Measurements from ENCODE around the gene ADGRL1. TPM values are rescaled to one million over a fixed set of nuclear protein-coding genes. Genes with fewer than 3 reads are reported as not detected.
"Not testable (repeated sequence)": the region's sequence is repeated elsewhere in the genome, so short reads cannot be mapped to it uniquely, and the experiment has no call there.

The ADGRL1 gene
- total RNA-seq, 1 donor from 2014 or later, result 2.2 TPM

DNA sequence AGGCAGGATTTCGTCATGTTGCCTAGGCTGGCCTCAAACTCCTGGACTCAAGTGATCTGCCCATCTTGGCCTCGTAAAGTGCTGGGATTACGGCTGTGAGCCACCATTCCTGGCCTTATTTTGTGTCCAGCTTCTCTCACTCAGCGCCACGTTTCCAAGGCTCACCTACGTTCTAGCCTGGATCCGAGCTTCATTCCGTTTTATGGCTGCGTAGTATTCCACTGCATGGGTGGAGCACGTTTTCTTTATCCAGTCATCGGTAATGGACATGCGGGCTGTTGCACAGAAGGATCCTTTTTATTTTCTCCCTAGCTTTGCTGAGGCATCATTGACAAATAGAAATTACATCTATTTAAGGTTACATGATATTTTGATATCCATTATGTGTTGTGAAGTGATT is 16.6 kb downstream of the ADGRL1 start:
- DNase-seq (ENCODE audit: low read depth, low spot score), result no peak

DNA sequence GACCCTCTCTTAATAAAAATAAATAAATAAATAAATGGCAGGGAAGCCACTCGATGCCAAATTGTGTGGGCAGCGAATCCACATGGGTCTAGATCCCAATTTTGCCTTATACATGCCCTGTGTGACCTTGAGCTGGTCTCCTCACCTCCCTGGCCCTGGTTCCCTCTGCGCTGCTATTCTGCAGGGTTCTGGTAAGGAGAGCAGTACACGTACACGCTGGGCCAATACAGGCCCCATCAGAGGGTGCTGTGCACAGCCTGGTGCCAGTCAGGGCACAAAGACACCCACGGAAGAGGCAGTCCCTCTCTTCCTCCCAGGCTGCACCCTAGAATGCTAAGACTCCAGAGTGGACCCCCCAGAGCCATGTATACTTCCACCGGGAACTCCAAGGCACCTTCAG is 17.9 kb downstream of the ADGRL1 start:
- DNase-seq (ENCODE audit: low read depth, low spot score), result not testable (repeated sequence)

DNA sequence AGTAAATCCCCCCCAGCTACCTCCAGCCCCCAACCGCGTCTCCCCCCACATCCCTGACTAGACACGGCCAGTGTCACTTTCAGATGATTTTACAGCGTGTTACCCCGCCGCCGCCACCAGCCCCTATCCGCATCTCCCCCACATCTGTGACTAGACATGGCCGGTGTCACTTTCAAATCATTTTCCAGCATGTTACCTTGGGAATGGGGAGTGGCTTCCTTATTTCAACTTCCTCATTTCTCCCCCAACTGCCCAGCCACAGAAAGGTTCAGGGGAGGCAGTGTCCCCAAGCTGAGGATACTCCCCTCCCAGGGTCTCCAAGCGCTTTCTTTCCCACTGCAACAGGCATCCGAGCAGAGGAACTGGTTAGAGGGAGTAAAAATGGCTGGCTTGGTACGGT is 18.4 kb downstream of the ADGRL1 start:
- no peak for DNase-seq (ENCODE audit: low read depth, low spot score)

DNA sequence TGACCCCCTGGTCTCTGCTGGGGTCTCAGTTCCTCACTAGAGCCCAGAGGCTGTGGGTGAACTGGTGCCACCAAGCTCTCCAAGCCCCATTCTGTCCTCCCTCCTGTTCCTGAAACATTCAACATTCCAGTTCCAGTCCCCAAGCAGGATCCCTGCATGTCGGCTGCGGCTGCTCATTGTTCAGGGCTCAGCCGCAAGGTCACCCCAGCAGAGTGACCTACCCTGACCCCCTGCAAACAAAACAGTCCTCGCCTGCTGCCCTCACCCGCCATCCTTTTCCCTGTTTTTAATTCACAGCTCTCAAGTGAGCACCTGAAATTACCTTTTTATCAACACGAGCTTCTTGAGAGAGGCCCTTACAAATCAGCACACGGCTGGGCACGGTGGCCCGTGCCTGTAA is 19.3 kb downstream of the ADGRL1 start:
- not testable (repeated sequence) for DNase-seq (ENCODE audit: low read depth, low spot score)

DNA sequence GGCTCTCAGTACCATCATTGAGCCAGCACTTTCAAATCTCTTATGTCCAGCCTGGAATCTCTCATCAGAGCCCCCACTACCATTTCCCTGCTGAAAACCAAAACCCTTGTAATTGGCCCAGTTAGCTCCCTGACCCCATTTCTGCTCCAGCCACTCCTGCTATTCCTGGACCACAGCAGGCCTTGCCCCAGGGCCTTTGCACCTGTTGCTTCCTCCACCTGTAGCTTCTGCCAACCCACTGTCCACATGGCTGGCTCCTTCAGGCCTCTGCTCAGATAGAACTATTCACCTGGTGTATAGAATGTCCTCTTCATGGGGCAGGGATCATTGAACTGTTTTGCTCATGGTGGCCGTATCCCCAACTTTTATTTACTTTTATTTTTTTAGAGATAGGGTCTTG is 20.3 kb downstream of the ADGRL1 start:
- DNase-seq (ENCODE audit: low read depth, low spot score), result not testable (repeated sequence)

DNA sequence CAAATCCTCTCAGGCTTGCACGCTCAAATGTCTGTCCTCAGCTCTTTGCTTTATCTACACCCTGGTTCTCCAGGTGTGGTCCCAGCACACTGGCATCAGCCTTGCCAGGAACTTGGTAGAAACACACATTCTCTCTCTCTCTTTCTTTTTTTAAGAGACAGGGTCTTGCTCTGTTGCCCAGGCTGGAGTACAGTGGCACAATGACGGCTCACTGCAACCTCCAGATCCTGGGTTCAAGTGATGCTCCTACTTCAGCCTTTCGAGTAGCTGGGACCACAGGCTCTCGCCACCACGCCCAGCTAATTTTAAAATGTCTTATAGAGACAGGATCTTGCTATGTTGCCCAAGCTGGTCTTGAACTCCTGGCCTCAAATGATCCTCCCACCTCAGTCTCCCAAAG is 20.8 kb downstream of the ADGRL1 start:
- no peak for DNase-seq (ENCODE audit: low read depth, low spot score)

DNA sequence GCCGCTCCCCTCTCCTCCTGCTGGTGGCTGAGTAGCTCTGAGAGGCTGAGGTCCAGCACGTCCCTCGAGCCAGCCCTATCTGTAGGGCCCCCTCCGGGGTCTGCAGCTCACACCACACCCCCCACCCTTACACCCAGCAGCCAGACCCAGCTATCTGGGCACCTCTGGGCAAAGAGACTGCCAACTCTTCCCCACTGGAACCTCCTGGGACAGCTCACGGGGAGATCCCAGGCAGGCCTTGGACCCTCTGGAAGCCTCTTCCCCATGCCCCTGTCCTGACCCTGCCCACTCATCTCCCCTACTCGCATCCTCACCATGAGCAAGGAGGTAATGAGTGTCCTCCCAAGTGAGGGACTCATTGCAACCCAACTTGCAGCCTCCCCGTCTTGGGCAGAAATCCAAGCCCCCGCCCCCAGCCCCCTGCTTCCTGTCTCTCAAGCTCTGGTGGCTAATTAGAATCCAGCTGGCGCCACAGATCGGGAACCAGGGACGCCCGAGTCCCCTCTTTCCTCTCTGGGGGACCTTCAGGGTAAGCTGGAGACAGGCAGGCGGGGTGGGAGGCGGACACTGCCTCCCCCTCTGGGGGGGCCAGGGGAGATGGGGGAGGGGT is 22.1 kb downstream of the ADGRL1 start:
- no peak for DNase-seq (ENCODE audit: low read depth, low spot score)

DNA sequence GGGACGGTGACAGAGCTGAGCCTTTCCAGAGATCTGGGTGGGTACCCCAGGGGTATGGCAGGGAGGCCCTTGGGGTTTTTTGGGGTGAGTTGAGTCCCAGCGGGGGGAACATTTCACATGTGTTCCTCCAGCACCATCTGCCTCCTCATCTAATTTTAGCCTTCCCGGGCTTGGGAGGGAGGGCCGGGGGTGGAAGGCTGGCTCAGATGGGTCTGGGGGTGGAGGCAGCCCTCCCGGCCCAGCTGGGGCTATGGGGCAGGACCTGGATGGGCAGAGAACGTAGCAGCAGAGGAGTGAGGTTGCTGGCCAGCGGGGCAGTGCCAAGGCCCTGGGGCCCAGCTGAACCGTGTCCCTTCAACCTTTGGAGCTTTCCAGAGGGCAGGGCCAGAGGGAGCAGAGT is 23.5 kb downstream of the ADGRL1 start:
- DNase-seq (ENCODE audit: low read depth, low spot score), result no peak

DNA sequence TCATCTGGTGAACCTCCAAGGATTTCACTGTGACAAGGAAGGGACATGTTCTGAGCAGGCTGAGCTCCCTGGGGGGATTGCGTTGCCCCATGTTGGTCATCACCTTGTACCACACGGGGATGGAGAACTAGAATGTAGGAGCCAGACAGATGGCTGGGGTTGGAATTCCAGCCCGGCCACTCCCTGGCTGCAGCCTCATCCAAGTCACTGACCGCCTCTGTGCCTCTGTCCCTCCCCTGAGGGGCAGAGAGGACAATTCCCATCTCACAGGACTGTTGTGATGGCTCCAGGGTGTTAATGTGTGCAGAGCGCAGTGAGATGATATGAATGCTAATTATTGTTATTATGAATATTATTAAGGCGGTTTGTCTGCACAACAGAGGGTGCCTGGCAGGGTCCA is 24.1 kb downstream of the ADGRL1 start:
- no peak for DNase-seq (ENCODE audit: low read depth, low spot score)

DNA sequence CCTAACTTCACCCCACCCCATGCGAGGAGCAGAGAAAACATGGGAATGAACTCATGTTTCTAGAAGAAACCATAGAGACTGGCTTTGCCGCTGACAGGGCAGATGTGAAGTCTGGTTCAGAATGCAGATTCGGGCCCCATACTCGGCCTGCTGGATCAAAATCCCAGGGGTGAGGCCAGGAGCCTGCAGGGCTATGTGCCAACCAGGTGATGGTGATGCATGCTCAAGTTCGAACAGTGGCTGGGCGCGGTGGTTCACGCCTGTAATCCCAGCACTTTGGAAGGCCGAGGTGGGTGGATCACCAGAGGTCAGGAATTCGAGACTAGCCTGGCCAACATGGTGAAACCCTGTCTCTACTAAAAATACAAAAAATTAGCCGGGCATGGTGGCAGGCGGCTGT is 24.8 kb downstream of the ADGRL1 start:
- not testable (repeated sequence) for DNase-seq (ENCODE audit: low read depth, low spot score)

DNA sequence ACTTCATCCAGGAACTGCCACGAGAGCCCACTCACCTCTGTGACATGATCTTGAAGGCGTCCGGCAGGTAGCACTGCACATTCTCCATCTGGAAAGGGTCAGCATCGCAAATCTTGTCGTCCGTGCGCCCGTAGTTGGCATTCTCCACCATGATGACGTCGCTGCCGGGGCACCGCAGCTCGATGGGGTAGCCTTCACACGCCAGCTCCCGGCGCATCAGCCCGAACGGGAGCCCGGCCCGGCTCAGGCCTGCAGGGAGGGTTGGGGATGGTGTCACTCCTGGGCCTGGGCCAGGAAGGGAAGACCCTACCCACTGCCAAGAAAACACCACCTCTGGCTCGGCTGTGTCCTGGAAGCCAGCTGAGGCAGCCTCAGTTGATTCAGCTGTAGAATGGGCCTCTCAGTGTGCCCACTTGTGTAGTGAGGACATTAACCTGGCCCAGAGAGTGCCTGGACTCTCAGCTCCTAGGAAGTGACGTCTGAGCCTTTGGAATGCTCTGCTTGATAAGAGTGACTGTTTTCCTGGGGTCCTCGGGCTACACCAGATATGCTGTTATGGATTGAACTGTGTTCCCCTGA is 28.4 kb downstream of the ADGRL1 start:
- no peak for DNase-seq (ENCODE audit: low read depth, low spot score)

DNA sequence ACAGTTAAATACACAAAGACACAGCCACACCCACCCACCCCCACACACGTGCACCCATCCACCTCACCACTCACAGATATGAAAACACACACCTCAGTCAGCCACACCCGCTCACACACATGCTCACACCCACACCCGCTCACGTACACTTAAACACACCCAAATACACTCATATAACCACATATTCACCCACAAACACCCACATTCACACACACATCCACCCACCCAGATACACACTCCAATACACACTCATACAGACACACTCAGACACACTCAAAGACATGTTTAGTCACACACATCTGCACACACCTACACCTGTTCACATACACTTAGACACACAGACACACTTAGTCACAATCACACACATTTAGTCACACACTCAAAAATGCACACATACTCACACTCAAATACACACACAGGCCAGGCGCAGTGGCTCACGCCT is 30.6 kb downstream of the ADGRL1 start:
- no peak for DNase-seq (ENCODE audit: low read depth, low spot score)

DNA sequence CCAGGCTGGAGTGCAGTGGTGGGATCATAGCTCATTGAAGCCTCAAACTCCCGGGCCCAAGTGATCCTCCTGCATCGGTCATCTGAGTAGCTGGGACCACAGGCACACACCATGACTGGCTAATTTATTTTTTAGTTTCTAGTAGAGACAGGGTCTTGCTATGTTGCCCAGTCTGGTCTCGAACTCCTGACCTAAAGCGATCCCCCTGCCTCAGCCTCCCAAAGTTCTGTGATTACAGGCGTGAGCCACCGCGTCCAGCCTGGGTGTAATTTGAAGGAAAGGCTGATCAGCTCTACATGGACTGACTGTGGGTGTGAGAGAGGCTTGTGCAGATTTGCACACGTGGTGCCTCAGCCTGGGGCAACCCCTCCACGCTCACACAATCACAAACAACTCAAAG is 31.1 kb downstream of the ADGRL1 start:
- no peak for DNase-seq (ENCODE audit: low read depth, low spot score)

DNA sequence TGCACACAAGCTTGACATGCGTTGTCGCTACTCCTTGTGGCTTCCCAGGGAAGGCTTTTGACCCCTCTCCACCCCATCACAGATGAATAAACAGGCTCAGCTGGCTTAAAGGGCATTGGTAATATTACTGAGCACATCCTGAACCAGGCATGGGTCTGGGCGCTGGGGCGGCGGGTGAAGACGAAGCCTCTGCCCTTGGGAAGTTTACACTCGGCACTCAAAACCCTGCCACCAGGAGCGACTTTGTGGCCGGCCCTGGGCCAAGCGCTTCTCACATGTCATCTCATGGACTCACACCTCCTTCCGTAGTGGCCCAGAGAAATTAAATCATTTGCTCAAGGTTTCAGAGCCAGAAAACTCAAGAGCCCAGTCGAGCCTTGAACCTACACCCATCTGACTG is 37.0 kb downstream of the ADGRL1 start:
- no peak for DNase-seq (ENCODE audit: low read depth, low spot score)

DNA sequence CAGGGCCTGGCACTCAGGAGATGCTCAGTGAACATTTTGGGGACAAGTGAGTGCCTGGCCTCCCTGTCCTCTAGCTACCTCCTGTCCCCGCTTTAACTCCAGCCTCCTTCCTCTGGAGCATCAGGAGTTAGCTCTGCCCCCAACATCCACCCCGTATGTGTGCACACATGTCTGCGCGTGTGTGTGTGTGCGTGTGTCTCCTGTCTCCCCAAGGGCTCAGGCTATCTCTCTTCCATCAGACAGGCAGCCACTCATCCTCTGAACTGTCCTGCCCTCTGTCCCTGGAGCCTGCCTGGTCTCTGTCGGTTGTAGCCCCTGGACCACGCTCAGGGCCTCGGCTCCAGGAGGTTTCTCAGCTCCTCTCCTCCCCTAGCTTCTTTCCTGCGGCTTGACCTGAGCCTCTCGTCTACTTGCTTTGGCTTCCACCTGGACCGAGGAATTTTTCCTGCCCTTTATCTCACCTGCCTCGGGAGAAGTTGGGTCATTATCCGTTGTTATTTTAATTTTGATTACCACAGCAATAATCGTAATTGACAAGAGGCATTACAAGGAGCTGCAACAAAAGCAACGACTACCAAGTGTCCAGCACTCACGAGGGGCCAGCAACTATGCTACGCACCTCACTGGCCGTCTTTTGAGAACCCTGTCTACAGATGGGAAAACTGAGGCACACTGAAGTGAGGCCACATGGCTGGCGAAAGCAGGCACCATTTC is 37.6 kb downstream of the ADGRL1 start:
- DNase-seq (ENCODE audit: low read depth, low spot score), result no peak

DNA sequence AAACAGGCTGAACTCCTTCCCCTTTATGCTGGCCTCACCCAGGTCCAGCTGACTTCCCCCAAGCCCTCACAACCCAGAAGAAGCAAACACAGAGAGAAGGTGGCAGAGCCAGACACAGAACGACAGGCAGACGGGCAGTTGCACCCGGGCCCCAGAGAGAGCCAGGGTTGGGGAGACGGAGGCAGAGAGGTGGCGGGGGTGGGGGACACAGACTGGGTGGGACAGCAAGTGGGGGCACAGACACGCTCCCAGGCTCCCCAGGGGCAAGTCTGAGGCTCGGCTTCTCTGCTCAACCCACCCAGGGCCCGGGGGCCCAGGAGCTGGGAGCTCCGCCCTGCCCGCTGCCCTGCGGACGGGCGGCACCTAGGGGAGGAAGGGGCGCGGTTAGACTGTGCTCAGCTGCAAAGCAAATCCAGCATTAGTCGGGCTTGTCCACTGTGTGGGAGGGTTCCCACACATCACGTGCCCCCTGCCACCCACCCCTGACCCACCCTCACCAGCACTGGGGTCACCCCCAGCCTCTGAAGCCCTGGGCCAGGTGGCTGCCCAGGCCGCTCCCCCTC is 38.3 kb downstream of the ADGRL1 start:
- DNase-seq (ENCODE audit: low read depth, low spot score), result no peak

DNA sequence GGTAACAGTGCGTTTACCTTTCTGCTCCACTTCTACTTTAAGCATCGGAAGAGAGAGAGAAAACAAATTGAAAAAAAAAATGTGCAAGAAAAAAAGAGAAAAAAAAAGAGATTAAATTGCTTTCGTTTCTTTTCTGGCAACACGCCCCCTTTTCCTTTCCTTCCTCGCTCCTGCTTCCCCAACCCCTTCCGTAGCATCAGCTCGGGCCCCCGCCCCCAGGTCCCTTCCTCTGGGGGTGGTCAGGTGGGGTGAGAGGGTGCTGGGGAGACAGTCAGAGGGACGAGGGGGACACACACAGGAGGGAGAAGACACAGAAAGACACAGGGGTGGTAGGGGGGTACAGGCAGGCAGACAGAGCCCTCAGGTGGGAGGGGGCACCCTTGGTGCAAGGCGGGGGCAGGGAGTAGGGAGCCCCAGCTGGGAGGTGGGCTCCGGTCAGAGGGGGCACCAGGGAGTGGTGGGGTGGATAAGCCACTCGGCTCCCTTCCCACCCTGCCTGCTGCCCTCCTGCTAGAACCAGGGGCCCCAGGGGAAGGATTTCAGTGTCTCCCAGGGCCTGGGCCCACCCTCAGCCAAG is 38.9 kb downstream of the ADGRL1 start:
- no peak for DNase-seq (ENCODE audit: low read depth, low spot score)

DNA sequence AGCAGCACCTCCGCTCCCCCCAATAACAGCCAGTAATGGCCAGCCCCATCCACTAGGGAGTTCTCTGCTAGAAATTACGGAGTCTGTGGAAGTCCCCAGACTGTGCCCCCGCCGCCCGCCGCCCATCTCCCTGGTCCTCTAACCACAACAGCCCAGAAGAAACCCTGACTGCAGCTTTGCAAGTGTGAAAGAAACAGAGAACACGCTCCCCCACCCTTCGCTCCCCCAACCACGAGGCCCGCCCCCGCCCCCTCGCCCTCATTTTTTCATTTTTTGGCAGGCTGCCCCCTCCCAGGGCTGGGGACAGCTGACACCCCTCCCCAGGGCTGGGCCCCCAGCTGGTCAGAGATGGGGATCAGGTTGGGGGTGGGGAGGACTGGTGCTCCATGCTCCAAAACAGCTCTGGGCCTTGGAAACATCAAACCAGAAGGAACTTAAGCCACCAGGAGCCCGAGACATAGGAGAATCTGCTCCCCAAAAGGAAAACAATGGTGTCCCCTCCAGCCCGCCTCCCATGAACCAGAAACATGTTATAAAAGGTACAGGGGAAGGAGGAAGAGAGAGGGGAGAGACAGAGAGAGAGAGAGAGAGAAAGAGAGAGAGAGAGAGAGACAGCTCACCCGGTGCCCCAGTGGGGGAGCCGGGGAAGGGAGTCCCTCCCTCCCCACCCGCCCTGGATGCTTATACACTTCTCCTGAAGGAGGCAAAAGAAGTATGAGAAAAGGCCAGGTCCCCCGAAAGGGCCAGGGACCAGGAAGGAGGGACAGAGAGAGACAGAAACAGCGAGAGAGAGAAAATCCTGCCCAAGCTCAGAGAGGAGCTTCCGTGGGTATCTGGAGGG is 39.8 kb downstream of the ADGRL1 start:
- DNase-seq (ENCODE audit: low read depth, low spot score), result no peak

DNA sequence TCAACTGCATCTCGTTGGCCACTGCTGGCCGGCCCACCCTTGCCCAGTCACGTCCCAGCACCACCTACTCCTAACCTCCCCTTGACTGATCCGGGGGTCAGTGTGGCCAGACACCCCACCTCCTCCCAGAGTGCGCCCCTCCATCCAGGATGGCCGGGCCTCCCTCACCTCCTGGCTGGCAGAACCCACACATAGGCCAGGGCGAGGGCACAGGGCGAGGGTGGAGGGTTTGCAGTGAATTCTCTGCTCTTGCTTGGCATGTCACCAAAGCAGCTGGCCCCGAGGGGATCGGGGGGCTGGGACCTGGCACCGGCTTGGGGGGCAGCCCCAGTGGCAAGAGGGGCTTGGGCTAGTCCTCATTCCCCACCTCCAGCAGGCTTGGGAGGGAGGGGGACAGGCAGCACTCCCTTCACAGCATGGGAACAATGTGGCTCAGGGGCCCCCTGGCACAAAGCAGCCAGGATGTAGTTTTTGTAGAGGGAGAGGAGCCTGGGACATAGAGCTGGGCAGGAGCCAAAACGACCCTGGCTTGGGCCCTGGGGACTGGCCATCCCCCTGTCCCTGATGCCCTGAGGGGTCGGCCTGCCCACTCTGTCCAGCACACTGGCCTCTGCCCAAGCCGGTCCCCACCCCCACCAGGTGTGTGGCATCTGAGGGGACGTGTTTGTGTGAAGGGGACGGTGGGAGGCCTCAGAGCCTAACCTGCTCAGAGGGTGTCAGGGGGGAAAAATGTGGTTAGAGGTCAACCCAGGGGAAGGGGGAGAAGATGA is 41.1 kb downstream of the ADGRL1 start:
- DNase-seq (ENCODE audit: low read depth, low spot score), result no peak

DNA sequence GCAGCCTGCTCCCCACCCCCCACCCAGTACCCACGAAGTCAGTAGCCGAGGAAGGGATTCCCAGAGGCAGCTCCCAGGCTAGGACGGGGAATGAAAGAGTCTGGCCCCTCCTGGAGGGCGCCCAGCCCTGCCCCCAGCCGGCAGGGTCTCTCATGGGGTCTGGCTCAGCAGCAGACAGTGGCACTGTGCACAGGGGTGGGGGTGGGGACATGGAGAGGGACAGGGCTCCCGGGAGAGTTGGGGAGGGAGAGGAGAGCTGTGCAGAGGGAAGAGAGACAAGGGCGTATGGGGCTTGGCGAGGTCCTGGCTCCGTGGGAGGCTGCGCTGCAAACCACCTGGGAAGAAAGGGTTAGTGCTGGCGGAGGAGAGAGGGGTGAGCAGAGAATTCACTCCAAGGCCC is 41.9 kb downstream of the ADGRL1 start:
- DNase-seq (ENCODE audit: low read depth, low spot score), result no peak

DNA sequence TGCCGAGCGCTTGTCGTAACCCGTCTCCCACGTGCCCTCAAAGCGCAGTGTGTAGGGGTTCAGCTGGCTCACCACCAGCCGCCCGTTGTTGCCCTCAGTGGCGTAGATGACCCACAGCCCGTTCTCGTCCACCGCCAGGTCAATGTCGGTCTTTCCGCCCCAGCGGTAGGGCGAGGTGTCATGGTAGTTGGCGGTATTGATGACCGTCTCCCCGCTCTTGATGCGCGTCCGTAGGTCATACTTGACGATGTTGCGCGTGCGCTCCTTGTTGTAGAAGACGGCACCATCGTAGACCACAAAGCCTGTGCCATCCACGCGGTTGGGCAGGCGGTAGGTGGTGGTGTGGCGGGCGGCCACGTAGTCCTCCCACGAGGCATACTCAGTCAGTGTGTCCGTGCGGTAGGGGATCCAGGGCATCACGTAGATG is 43.1 kb downstream of the ADGRL1 start:
- DNase-seq (ENCODE audit: low read depth, low spot score), result no peak

Data from pulmonary artery endothelial cell (primary cell).